K562 (cell line): ENCODE results near the gene RBM4B. TPM values are rescaled to one million over a fixed set of nuclear protein-coding genes. Genes with fewer than 3 reads are reported as not detected.

Source experiments
- BHLHE40 ChIP-seq: IDR thresholded peaks from 2 replicates; pipeline ENCODE4 v1.6.1; 2011; ENCODE audit warnings: low read length, improper control_type of control experiment
- E4F1 ChIP-seq: fragments of 250-450 bp; sonication (Bioruptor Pico); IDR thresholded peaks from 2 replicates; pipeline ENCODE4 v1.5.0; 2021; ENCODE audit warnings: mild to moderate bottlenecking, borderline replicate concordance
- EWSR1 ChIP-seq: fragments of 450-650 bp; IDR thresholded peaks from 2 replicates; pipeline ENCODE4 v1.6.1; 2018; ENCODE audit warnings: borderline replicate concordance, mild to moderate bottlenecking, low read depth, moderate library complexity; ENCODE audit not compliant: partially characterized antibody
- GTF2A2 ChIP-seq: IDR thresholded peaks from 2 replicates; pipeline ENCODE4 v1.6.1; 2016; ENCODE audit warnings: mild to moderate bottlenecking, missing genetic modification characterization, missing compliant biosample characterization
- HLTF ChIP-seq: fragments of 450-650 bp; IDR thresholded peaks from 2 replicates; pipeline ENCODE4 v1.6.1; 2016
- MEF2A ChIP-seq: IDR thresholded peaks from 2 replicates; pipeline ENCODE4 v1.6.1; 2011; ENCODE audit warnings: low read depth, mild to moderate bottlenecking, low read length, moderate library complexity; ENCODE audit not compliant: control insufficient read depth
- NCOA1 ChIP-seq: fragments of 450-650 bp; IDR thresholded peaks from 2 replicates; pipeline ENCODE4 v1.6.1; 2016; ENCODE audit warnings: low read depth
- POLR2H ChIP-seq: IDR thresholded peaks from 2 replicates; pipeline ENCODE4 v1.6.1; 2016; ENCODE audit warnings: missing genetic modification characterization, low read depth, mild to moderate bottlenecking, control low read depth, missing compliant biosample characterization, moderate library complexity
- PRPF4 ChIP-seq: fragments of 200-400 bp; formaldehyde crosslinking; IDR thresholded peaks from one replicate; pipeline ENCODE4 v1.6.1; 2017; ENCODE audit warnings: low read length, low read depth, mild to moderate bottlenecking; ENCODE audit not compliant: insufficient read depth, poor library complexity, severe bottlenecking
- PTRF ChIP-seq: fragments of 450-650 bp; IDR thresholded peaks from 2 replicates; pipeline ENCODE4 v1.6.1; 2016; ENCODE audit warnings: mild to moderate bottlenecking, missing genetic modification characterization, missing compliant biosample characterization
- RBM14 ChIP-seq: fragments of 200-400 bp; formaldehyde crosslinking; IDR thresholded peaks from 2 replicates; pipeline ENCODE4 v1.6.1; 2018; ENCODE audit warnings: low read depth, mild to moderate bottlenecking, low read length, moderate library complexity, borderline replicate concordance; ENCODE audit not compliant: insufficient read depth
- RBM17 ChIP-seq: fragments of 200-400 bp; formaldehyde crosslinking; IDR thresholded peaks from 2 replicates; pipeline ENCODE4 v1.6.1; 2017; ENCODE audit warnings: low read depth, mild to moderate bottlenecking, low read length, borderline replicate concordance
- RBM22 ChIP-seq: fragments of 200-400 bp; formaldehyde crosslinking; IDR thresholded peaks from 2 replicates; pipeline ENCODE4 v1.6.1; 2018; ENCODE audit warnings: low read length, low read depth; ENCODE audit not compliant: poor library complexity, severe bottlenecking
- ZNF696 ChIP-seq: fragments of 250-450 bp; sonication (Bioruptor Pico); conservative IDR thresholded peaks from 2 replicates; pipeline ENCODE4 v1.4.0; 2020; ENCODE audit warnings: mild to moderate bottlenecking, moderate library complexity
- polyA plus RNA-seq, 8 experiments: library from polyadenylated mRNA; depleted of rRNA in 4 of 8; stranded (reverse) in 5 of 8; unstranded in 3 of 8; fragments of >200 nt; fragmentation: Nextera tagmentation in 2 of 8; fragmentation: Illumina TruSeq in 1 of 8; extraction: Ambion mirVana in 2 of 8; extraction: Trizol in 1 of 8; gene quantifications; 2 replicates each; pipeline versions ENCODE4 v1.2.1 to v1.2.3, GENCODE V29; 2011 to 2014; ENCODE audit warnings: inconsistent platforms in 1 of 8, missing spikeins in 1 of 8
- total RNA-seq, 7 experiments: library from RNA; depleted of rRNA in 6 of 7; stranded (reverse); fragments of >200 nt in 6 of 7; fragmentation: Illumina TruSeq in 2 of 7; extraction: Trizol in 2 of 7; gene quantifications; 2 replicates each; pipeline versions ENCODE4 v1.2.1 to v1.2.3, GENCODE V29; 2011 to 2021; ENCODE audit warnings: low replicate concordance in 1 of 7
- TF ChIP-seq, protein P1 (sequence below): fragments of 250-450 bp; sonication (Bioruptor Pico); IDR thresholded peaks from 2 replicates; pipeline ENCODE4 v1.9.0; 2021; ENCODE audit warnings: mild to moderate bottlenecking
- TF ChIP-seq, protein P2 (sequence below): IDR thresholded peaks from 3 replicates; pipeline ENCODE4 v1.6.1; 2011; ENCODE audit warnings: borderline replicate concordance, mild to moderate bottlenecking; ENCODE audit not compliant: insufficient read length, insufficient read depth
- TF ChIP-seq, protein P3 (sequence below), 2 experiments: fragments of 450-650 bp in 1 of 2; sonication (generic) in 1 of 2; formaldehyde crosslinking; conservative IDR thresholded peaks; 2 replicates each; pipeline versions ENCODE4 v1.4.0 to v1.8.1; 2020 to 2022; ENCODE audit warnings: mild to moderate bottlenecking in 1 of 2, missing genetic modification reagents in 1 of 2
- TF ChIP-seq, protein P4 (sequence below): fragments of 250-450 bp; sonication (Bioruptor Pico); IDR thresholded peaks from 2 replicates; pipeline ENCODE4 v1.4.0; 2020; ENCODE audit warnings: mild to moderate bottlenecking

The RBM4B gene
- total and polyA plus RNA-seq, 9 of the 15 experiments (the other 6 are each of a cell fraction or from before 2014, with no cell fraction given), result 14.6 to 39.9 (median 23.3) TPM

DNA sequence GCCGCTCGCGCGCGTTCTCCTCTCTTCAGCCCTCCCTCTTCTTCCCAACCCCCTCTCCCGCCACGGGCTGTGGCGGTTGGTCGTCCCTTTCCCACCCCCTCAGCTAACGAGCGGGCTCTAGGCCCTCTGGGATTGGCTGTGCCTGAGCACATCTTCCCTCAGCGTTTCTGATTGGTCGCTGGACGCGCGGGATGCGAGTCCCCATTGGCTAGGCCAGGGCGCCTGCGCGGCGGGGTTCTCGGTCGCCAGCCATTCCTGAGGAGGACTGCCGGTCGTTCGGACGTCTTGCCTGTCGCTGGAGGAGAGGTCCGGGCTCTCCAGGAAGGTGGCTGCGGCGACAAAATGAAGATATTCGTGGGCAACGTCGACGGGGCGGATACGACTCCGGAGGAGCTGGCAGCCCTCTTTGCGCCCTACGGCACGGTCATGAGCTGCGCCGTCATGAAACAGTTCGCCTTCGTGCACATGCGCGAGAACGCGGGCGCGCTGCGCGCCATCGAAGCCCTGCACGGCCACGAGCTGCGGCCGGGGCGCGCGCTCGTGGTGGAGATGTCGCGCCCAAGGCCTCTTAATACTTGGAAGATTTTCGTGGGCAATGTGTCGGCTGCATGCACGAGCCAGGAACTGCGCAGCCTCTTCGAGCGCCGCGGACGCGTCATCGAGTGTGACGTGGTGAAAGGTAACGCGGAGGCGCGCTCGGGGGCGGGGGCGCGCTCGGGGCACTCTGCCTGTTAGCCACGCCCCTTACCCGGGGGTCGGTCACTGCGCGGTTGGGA lies 61.1 kb downstream of the RBM4B start, which contains the start of gene RBM14 (continued):
- TF ChIP-seq MEF2A (no peak), RBM22 (peak; percentile 78), NCOA1 (no peak), E4F1 (CRISPR knock-in tag) (0 out of 2 replicates have a peak, but pooled peaks have one; percentile 33), PRPF4 (peak; percentile 83), RBM17 (no peak), HLTF (no peak), RBM14 (peak; percentile 63; the same call in 1 of the 2 replicates), GTF2A2 (tag) (no peak), POLR2H (tag) (peak; percentile 96), PTRF (no peak), EWSR1 (no peak), ZNF696 (no peak), BHLHE40 (peak; percentile 31)
- TF ChIP-seq, protein P1, sequence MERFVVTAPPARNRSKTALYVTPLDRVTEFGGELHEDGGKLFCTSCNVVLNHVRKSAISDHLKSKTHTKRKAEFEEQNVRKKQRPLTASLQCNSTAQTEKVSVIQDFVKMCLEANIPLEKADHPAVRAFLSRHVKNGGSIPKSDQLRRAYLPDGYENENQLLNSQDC, result no peak; the same call in 1 of the 2 replicates
- TF ChIP-seq, protein P2, sequence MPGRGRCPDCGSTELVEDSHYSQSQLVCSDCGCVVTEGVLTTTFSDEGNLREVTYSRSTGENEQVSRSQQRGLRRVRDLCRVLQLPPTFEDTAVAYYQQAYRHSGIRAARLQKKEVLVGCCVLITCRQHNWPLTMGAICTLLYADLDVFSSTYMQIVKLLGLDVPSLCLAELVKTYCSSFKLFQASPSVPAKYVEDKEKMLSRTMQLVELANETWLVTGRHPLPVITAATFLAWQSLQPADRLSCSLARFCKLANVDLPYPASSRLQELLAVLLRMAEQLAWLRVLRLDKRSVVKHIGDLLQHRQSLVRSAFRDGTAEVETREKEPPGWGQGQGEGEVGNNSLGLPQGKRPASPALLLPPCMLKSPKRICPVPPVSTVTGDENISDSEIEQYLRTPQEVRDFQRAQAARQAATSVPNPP, result no peak
- TF ChIP-seq, protein P3, sequence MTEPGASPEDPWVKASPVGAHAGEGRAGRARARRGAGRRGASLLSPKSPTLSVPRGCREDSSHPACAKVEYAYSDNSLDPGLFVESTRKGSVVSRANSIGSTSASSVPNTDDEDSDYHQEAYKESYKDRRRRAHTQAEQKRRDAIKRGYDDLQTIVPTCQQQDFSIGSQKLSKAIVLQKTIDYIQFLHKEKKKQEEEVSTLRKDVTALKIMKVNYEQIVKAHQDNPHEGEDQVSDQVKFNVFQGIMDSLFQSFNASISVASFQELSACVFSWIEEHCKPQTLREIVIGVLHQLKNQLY (CRISPR knock-in tag; conservative IDR thresholded peaks at IDR 0.05), result peak in 1 of 2 experiments; percentile 63; a peak in 1 of 4 replicates
- TF ChIP-seq, protein P4, sequence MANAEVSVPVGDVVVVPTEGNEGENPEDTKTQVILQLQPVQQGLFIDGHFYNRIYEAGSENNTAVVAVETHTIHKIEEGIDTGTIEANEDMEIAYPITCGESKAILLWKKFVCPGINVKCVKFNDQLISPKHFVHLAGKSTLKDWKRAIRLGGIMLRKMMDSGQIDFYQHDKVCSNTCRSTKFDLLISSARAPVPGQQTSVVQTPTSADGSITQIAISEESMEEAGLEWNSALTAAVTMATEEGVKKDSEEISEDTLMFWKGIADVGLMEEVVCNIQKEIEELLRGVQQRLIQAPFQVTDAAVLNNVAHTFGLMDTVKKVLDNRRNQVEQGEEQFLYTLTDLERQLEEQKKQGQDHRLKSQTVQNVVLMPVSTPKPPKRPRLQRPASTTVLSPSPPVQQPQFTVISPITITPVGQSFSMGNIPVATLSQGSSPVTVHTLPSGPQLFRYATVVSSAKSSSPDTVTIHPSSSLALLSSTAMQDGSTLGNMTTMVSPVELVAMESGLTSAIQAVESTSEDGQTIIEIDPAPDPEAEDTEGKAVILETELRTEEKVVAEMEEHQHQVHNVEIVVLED (CRISPR knock-in tag), result no peak; the same call in 1 of the 2 replicates
